Transverse colon (tissue), 4 donors: ENCODE measurements around the gene ASB1. TPM values are rescaled to one million over a fixed set of nuclear protein-coding genes. Genes with fewer than 3 reads are reported as not detected.

ENCODE experiments used
- DNase-seq: peaks from one replicate; pipeline ENCODE4 v3.0.0-alpha.2; 2019
- H3K27ac ChIP-seq, 4 donors: fragments of 200-600 bp; sonication (generic); 2 replicates each; pipeline ENCODE4 v1.5.1; 2016 to 2018; ENCODE audit warnings: inconsistent platforms in 4 of 4
- H3K27me3 ChIP-seq: fragments of 200-600 bp; sonication (generic); 2 replicates; pipeline ENCODE4 v1.5.1; 2017; ENCODE audit warnings: inconsistent platforms
- H3K36me3 ChIP-seq, 4 donors: fragments of 200-600 bp; sonication (generic); 2 replicates each; pipeline ENCODE4 v1.5.1; 2017 to 2019; ENCODE audit warnings: inconsistent platforms in 4 of 4
- H3K4me1 ChIP-seq, 4 donors: fragments of 200-600 bp; sonication (generic); 2 replicates each; pipeline ENCODE4 v1.5.1; 2017 to 2020; ENCODE audit warnings: inconsistent platforms in 4 of 4
- H3K4me3 ChIP-seq, 4 donors: fragments of 200-600 bp; sonication (generic); 1 replicate in 1 of 4; 2 replicates in 3 of 4; pipeline versions ENCODE4 v1.5.1 to v1.6.1; 2017 to 2019; ENCODE audit warnings: inconsistent platforms in 4 of 4
- H3K9me3 ChIP-seq, 2 donors: fragments of 200-600 bp; sonication (generic); 2 replicates each; pipeline ENCODE4 v1.5.1; 2017 to 2019; ENCODE audit warnings: inconsistent platforms in 2 of 2
- CTCF ChIP-seq, 5 experiments: fragments of 200-600 bp in 3 of 5; fragments of 450-650 bp in 2 of 5; sonication (generic) in 3 of 5; IDR thresholded peaks; 1 replicate in 2 of 5; 2 replicates in 3 of 5; pipeline ENCODE4 v1.5.1; 2016 to 2017; ENCODE audit warnings: antibody characterized with exemption in 5 of 5, inconsistent platforms in 3 of 5, mild to moderate bottlenecking in 2 of 5, moderate library complexity in 1 of 5
- EP300 ChIP-seq: sonication (generic); formaldehyde crosslinking; IDR thresholded peaks from one replicate; pipeline ENCODE4 v1.6.1; 2017; ENCODE audit warnings: antibody characterized with exemption, low read depth
- POLR2A ChIP-seq: fragments of 450-650 bp; IDR thresholded peaks from one replicate; pipeline ENCODE4 v1.6.1; 2016; ENCODE audit warnings: antibody characterized with exemption, mild to moderate bottlenecking, moderate library complexity
- POLR2AphosphoS5 ChIP-seq, 3 donors: sonication (generic); formaldehyde crosslinking; IDR thresholded peaks; one replicate each; pipeline ENCODE4 v1.6.1; 2016; ENCODE audit warnings: antibody characterized with exemption in 3 of 3
- WGBS, 2 donors: methylation state at CpG; one replicate each; pipeline ENCODE4 v1.1.5; 2018; ENCODE audit warnings: low coverage in 1 of 2; 5-methylcytosine and 5-hydroxymethylcytosine counted together
- in situ Hi-C, 4 donors: fragments of 200-750 bp; cut with MboI; loops; one replicate each; pipeline versions ENCODE4 v1.15.0 to v1.15.1; 2017; ENCODE audit warnings: low sequenced_read_pairs in 3 of 4, low pct_ligation_motif_present in 1 of 4, low pct_unique_long_range_greater_than_20kb in 1 of 4
- intact Hi-C: fragments of 100-400 bp; cut with DNase I; formaldehyde crosslinking; loops from one replicate; pipeline ENCODE4 v1.15.1; 2023; ENCODE audit warnings: low total_unique reads
- total RNA-seq, 4 donors: library from RNA; depleted of rRNA; stranded (reverse); fragments of >200 nt; gene quantifications; one replicate each; pipeline ENCODE4 v1.1.0, GENCODE V29; 2016

The ASB1 gene
- total RNA-seq, 4 donors from 2014 or later = 9.4 to 48.3 (median 17.2) TPM

GRCh38 chr2:238487652-238488346, 61.1 kb downstream of the ASB1 start:
- Histone ChIP-seq H3K36me3 (no peaks in the 10 kb centered on the region), H3K4me1 (no peaks in the 10 kb centered on the region), H3K4me3 (no peak overlapping the region), H3K27me3 (no peaks in the 10 kb centered on the region), H3K27ac (no peak overlapping the region), H3K9me3 (no peaks in the 10 kb centered on the region)
- WGBS, 2 donors = 87% methylated on average over 12 of the region's 12 CpGs; no CpG with 5 or more reads in 1 of the 2 donors
- intact Hi-C loops (loop anchor here (5.0 kb wide), 1 partner anchor 1600 kb away; no protein-coding TSS in a partner anchor), in situ Hi-C loops (no loop called here)
- no peak for DNase-seq
- no peak for TF ChIP-seq EP300
- TF ChIP-seq POLR2A = no peak
- TF ChIP-seq POLR2AphosphoS5 (IDR thresholded peaks at IDR 0.05) = no peak
- no peak for TF ChIP-seq CTCF (IDR thresholded peaks at IDR 0.05)

GRCh38 chr2:238488347-238488826, 61.7 kb downstream of the ASB1 start:
- Histone ChIP-seq H3K4me1 (no peaks in the 10 kb centered on the region), H3K36me3 (no peaks in the 10 kb centered on the region), H3K27ac (no peak overlapping the region), H3K9me3 (no peaks in the 10 kb centered on the region), H3K4me3 (no peak overlapping the region), H3K27me3 (no peaks in the 10 kb centered on the region)
- TF ChIP-seq CTCF (IDR thresholded peaks at IDR 0.05) = no peak
- TF ChIP-seq EP300 = no peak
- no peak for TF ChIP-seq POLR2AphosphoS5 (IDR thresholded peaks at IDR 0.05)
- TF ChIP-seq POLR2A = no peak
- intact Hi-C loops (loop anchor here (5.0 kb wide), 1 partner anchor 1599 kb away; no protein-coding TSS in a partner anchor), in situ Hi-C loops (no loop called here)
- 75% methylated on average over 10 of the region's 10 CpGs; no CpG with 5 or more reads in 1 of the 2 donors for WGBS, 2 donors
- no peak for DNase-seq

GRCh38 chr2:238489431-238489830, 62.7 kb downstream of the ASB1 start:
- no peaks in the 10 kb centered on the region for H3K27me3 ChIP-seq
- peaks cover 0 to 5% (median 0%) of the 10 kb centered on the region in 4 donors for H3K4me1 ChIP-seq
- H3K27ac ChIP-seq = no peak overlapping the region
- H3K36me3 ChIP-seq = no peaks in the 10 kb centered on the region
- H3K4me3 ChIP-seq = no peak overlapping the region
- no peak for TF ChIP-seq POLR2AphosphoS5 (IDR thresholded peaks at IDR 0.05)
- no peak for TF ChIP-seq EP300
- TF ChIP-seq POLR2A = no peak
- TF ChIP-seq CTCF (IDR thresholded peaks at IDR 0.05) = no peak
- DNase-seq = no peak
- 87% methylated on average over 14 of the region's 14 CpGs; no CpG with 5 or more reads in 1 of the 2 donors for WGBS, 2 donors
- intact Hi-C loops (loop anchor here (5.0 kb wide), 1 partner anchor 1598 kb away; no protein-coding TSS in a partner anchor), in situ Hi-C loops (no loop called here)
- no peaks in the 10 kb centered on the region for H3K9me3 ChIP-seq

- Histone ChIP-seq H3K4me3 (no peak overlapping the region), H3K27me3 (no peaks in the 10 kb centered on the region), H3K27ac (no peak overlapping the region), H3K36me3 (no peaks in the 10 kb centered on the region), H3K4me1 (peaks cover 0 to 5% (median 0%) of the 10 kb centered on the region in 4 donors), H3K9me3 (no peaks in the 10 kb centered on the region)
- intact Hi-C loops (loop anchor here (5.0 kb wide), 1 partner anchor 1597 kb away; no protein-coding TSS in a partner anchor), in situ Hi-C loops (no loop called here)
- no peak for DNase-seq
- TF ChIP-seq POLR2A (no peak), CTCF (IDR thresholded peaks at IDR 0.05) (no peak), EP300 (no peak), POLR2AphosphoS5 (IDR thresholded peaks at IDR 0.05) (no peak)
These were observed 63.2 kb downstream of the ASB1 start for GRCh38 chr2:238489896-238490295.
